NAMALWA (cell line): Measurements from ENCODE around the gene BUD23.
"Not testable (repeated sequence)": the region's sequence is repeated elsewhere in the genome, so short reads cannot be mapped to it uniquely, and the experiment has no call there.

Experiments
- DNase-seq: peaks from one replicate; pipeline ENCODE4 v3.0.0-alpha.2; 2015; ENCODE audit warnings: low spot score

BUD23 gene

DNA sequence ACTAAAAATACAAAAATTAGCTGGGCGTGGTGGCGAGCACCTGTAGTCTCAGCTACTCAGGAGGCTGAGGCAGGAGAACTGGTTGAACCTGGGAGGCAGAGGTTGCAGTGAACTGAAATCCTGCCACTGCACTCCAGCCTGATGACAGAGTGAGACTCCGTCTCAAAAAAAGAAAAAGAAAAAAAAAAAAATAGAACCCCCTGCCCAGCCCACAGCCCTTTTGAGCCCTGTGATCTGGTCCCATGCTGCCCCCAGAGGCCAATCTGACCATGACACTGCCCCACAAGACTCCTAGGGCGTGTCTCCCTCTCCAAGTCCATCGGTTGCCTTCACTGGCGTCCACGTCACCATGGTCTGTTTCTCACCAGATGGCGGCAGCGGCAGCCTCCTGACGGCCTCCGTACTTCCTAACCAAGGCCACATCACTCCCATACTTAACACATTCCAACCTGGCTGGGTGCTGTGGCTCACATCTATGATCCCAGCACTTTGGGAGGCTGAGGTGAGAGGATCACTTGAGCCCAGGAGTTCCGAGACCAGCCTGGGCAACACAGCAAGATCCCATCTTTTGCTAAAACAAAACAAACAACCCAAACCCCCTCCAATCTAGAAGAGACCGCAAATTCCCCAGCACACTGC, 18.1 kb downstream of the BUD23 start:
- peak; percentile 70 for DNase-seq

DNA sequence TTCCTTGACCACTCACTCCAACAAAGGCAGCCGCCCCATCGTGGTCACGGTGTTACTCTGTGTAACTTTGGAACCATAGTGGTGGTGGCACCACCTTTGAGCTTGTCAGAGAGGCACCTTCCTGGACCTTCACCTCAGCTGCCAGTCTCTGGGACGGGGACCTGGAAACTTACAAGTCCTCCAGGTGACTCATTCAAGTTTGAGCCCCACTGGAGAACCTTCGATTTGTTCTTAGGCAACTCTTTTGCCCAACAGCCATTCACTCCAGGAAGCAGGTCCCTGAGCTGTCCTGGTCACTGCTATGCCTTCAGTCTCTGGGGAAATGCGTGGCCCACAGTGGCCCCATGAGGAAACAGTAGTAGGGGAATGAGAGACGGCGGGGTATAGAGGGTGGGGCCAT, 18.8 kb downstream of the BUD23 start:
- no peak for DNase-seq

DNA sequence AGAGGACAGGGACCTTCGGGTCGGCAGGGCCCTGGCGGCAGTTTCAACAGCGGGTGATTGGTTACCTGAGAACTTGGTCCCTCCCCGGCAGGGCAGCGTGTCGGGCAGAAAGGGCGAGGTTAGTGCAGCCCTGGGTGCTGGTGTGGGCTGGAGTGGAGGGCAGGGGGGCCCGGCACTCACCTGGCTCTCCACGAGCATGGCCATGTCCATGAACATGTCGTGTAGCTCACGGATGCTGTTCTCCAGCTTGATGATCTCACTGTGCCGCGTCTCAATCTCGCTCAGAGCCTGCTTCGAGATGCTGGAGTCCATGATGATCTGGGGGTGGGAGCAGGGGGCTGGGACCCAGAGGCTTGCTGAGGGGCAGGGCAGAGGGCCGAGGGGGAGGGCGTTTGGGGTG, 19.3 kb downstream of the BUD23 start:
- DNase-seq: no peak

DNA sequence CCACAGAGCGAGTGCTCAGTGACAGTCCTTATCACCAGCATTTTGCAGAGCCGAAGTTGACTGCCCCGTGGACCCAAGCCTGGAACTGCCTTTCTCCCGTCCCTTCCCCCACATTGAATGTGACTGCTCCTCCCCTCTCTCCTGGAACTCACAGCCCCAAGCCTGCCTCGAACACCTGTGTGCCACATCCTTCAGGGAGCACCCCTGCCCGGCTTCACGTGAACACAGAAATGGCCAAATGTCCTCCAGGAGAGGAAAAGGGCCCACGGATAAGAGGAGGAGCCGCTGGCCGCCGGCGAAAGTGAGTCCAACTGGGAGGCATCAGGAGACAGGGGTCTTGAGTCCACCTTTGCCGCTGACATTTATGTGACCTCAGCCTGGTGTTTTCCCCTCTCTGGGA, 19.8 kb downstream of the BUD23 start:
- DNase-seq: no peak

DNA sequence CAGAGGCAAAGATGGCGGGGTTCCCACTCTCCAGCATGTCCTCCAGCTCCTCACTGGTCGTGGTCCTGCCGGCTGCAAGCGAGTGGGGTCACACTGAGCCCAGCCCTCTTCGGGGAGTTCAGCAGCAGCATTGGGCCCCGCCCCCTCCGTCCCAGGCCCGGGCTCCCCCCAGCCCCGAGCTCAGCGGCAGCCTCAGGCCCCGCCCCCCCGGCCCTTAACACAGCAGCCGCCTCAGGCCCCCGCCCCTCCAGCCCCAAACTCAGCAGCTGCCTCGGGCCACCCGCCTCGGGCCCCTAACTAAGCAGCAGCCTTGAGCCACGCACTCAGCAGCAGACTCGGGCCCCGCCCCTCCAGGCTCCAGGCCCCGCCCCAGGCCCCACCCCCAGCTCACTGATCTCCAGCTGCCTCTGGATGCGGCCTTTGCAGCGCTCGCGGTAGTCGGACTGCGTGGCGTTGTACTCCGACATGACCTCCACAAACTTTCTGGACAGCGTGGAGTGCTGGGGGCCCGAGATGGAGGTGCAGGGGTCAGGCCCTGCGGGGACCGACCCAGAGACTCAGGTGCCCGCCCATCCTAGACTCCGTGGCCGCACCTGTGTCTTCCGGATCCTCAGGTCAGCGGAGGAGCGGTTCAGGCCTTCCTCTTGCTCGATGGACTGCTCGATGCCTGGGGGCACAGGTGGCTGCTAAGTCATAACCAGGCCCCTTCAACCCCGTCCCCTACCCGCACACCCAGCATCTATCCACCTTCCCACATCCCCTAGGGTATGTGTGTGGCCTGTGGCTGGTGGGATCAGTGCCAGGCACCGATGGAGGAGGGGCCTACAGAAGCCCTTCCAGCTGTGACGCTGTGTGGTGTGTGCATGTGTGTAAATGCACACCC, 20.6 kb downstream of the BUD23 start:
- DNase-seq: peak; percentile 67

DNA sequence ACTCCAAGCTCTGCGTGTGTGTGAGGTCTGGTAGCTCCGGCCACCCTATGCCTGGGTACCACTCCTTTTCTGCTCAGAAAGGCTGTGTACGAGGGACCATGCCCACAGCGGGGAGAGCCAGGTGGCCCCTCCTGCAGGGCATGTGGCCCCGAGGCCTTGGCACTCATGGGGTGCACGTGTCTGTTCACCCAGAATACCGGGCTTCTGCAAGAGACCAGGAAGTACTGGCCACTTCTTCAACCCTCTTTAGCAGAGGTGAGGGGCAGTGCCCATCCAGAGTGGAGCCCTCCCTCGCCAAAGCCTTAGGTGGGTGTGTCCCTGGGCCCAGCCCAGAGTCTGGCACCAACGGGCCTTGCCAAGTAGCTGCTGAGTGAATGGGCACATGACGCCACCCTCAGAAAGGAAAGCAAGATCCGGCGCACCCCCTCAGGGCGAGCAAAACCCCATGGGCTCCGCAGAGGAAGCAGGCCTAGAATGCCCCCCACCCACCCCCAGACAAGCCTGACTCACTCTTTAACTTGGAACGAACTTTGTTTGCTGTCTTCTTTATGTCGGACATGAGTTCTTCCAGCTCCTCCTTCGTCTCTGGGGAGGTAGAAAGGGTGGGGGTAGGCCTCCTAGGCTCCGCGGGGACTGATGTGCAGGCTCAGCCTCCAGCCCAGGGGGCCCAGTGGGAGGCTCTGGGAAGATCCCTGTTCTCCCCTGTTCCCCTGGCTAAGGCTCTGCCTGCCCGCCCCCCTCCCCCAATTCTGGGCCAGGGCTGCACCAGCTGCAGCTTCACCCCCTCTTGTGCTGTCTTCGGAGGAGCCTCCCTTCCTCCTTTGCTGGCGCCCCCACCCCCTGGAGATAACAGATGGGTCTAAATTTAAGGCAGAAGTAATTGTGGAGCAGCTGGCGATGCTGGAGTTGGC, 21.5 kb downstream of the BUD23 start:
- DNase-seq: no peak

DNA sequence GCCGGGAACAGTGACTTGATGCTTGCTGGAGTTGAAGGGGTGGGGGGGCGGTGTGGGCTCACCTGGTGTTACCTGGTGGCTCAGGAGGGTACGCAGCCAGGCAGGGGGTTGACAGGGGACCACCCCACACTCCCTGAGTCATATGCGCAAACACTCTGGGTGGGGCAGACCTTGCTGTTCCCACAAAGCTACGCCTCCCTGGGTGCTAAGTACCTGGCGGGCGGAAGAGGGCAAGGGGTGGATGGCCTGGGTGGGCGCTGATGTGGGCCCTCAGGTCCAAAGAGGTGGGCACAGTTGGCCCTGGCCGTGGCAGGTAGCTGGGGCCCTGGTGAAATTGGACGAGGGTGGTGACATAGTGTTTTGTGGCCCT, 22.1 kb downstream of the BUD23 start:
- DNase-seq: no peak

DNA sequence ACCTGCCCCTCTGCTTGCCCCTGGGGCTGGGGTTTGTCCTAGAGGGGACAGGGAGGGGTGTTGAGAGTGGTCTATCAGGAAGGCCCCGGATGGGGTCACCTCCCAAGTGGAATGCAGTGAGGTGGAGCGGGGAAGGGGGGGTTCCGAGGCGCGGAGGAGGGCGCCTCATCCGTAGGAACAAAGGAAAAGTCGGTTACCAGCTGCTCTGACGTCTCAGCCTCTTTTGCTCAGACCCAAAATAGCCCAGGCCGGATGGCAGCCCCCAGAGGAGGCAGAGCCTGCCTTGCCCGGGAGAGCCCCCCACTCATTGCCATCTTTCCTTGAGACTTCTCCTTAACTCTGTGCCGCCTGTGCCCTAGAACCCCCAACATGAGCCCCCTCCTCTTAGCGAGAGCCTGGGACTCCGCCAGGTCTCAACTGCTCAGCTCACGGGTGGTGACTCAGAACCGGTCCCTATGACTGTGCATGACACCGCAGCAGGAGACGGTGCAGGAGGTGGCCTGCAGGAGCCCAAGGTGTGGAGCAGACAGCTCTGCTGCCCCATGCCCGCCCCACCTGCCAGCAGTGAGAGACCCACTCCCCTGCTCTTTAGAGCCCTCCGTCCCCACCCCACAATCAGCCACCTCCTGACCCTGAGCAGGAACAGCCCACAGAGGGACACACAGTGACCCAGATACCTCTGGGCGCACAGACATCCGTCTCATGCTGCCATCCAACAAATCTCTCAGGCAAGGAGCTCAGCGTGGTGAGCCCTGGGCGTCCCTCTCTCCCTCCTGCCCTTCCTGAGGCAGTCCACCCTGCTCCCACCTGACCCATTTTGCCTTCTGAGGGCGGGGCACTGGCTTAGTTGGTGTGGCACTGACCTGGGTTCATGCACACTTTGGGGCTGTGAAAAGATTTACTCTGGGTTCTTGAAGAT, 23.0 kb downstream of the BUD23 start:
- DNase-seq: no peak

DNA sequence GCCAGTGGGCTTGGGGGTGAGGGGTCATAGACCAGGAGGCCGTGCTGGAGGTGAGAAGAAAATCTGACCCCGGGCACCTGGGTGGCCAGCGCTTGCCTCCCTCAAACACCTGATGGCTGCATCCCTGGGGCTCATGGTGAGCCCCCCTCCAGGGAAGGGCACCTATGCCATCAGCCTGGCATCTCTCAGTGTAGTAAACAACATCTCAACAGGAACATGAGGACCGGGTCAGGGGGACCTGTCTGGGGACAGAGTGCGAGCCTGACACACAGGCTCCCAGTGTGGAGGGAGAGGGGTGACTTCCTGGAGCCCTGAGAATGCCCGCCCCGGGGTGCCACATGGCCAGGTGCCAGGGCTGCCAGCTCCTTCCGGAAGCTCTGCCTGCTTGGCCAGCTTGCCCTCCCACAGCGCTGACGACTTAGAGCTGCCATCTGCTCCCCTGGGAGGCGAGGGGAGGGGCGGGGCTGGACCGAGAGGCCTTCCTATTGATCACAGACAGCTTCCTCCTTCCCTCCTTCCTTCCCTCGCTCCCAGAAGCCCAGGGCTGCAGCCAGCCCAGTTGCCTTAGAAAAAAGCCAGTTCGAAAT, 23.7 kb downstream of the BUD23 start:
- DNase-seq: no peak

DNA sequence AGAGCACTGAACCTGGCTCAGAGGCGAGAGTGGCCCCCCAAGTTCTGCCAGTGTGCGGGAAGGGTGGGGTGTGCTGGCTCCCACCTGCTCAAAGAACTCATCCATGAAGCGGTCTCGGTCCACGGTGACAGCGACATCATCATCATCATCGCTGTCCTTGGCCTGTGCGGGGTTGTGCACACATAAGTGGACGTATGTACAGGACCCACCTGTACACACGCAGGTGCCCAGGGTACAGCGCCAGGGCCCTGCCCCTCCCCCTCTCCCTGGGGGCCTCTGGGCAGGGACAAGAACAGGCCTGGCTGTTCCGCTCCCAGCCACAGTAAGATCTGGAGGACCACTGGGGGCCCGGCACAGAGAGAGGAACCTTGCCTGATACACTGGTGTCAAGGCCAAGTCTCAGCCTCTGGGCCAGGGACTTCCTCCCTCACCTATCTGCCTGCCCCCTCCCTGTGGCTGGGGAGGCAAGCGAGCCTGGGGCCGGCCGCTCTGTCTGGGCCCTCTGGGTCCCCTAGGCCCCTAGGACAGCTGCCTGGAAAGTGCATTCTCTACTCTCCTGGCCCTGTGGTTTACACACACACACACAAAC, 25.7 kb downstream of the BUD23 start:
- DNase-seq: no peak

DNA sequence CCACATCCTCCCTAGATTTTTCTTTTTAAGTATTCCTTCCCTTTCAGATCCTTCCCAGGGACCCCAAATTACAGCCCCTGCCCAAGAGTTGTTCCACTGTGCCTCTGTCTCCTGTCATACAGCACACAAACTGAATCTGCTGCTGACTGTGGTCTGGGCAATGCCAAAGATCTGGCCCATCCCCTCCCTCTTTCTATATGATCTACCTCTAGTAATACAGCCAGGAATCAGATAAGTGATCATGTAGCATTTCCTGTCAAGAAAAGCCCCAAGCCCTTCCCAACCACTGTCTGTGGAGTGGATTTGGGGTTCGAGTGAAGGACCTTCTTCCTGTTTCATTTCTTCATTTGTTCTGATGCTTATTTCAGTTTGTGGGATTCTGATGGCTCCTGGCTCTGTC, 29.4 kb downstream of the BUD23 start:
- DNase-seq: no peak

DNA sequence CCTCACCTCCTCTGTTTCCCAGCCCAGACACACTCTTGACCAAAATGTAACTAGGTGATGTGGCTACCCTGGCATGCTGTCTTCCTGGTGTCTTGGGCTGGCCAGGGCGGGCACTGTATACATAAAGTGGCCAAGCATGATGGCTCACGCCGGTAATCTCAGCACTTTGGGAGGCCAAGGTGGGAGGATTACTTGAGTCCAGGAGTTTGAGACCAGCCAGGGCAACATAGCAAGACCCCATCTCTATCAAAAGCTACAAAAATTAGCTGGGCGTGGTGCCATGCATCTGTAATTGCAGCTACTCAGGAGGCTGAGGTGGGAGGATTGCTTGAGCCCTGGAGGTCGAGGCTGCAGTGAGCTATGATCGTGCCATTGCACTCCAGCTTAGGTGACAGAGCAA, 29.9 kb downstream of the BUD23 start:
- DNase-seq: not testable (repeated sequence)

DNA sequence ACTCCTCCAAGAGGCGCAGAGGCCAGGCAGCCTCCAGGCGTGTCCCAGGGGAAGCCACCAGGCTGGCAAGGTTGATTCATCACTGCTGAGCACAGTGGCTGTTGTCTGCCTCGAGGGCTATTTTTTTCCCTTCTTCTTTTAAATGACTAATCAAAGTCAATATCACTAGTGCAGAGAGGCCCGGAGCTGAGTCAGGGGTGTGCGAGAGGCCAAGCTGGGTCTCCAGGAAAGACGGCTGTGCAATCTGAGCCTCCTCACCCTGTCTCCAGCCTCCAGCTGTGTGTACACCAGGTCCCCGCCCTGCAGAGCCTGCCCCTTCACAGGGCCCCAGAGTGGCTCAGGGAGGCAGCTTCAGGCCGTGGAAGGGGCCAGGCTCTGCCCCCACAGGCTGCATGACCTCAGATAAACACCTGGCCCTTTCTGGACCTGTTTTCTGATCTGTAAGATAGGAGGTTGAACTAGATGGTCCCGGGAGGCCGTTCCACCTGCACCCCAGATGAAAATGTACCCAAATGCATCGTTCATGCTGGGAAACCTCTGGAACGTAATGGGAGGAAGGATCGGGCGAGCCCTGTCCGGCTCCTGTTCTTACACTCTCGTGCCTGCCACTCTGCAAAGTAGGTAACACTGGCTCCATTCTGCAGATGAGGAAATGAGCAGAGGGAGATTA, 32.4 kb downstream of the BUD23 start:
- peak; percentile 80 for DNase-seq

DNA sequence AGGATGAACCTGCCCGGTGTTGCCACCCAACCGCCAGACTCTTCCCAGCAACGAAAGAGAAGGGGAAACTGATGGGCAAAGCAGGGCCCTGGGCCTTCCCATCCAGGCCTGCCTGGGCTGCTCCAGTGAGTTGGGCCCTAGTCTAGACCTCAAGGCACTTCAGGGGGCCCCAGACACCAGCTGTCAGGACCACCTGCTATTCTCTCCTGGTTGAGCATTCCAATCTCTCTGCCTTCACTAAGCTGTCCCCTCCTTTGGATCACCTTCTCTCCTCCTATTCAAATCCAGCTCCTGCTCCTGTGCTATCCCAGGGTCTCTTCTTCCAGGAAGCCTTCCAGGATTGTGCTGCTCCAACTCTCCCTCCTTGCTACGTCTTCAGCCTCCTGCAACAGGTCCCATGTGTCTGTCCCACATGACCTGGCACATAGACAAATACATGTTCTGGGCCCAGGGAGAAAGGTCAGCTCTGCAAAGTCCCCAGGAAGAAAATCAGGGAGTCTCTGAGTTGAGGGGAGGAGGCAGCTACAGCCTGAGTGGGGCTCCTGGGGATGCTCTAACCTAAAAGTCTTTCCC, 33.0 kb downstream of the BUD23 start:
- DNase-seq: no peak

DNA sequence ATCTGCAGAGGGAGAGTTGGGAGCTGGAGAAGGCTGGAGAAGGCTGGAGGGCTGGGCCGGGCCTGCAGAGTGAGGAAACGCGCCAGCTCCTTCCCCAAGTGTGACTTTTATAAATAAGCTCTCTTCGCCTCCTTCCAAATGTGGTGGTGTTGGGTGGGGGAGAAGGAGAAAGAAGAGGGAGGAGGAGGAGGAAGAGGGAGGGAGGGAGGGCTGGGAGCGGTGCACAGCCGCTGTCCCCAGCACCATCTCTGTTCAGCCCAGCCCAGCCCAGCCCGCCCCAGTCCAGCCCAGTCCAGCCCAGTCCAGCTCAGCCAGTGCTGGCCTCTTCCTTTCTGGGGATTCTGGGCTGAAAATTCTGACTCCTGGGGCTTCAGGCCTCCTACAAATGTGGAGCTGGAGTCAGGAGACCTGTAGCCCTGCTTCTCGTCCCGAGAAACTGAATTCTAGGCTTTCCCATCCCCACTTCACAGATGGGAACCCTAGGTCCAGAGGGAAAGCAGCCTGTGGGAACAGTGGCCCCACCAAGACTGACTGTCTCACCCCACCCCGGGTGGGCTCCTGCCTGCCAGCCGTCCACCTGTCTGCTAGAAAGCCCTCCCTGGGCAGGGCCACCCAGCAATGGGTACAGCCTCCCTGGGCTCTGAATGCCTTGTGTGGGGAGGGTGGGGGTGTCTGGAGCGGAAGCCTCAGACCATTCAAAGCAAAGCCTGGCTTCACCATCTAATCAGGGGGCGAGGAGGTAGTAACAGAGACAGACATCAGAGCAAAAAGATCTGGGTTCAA, 33.8 kb downstream of the BUD23 start:
- no peak for DNase-seq

DNA sequence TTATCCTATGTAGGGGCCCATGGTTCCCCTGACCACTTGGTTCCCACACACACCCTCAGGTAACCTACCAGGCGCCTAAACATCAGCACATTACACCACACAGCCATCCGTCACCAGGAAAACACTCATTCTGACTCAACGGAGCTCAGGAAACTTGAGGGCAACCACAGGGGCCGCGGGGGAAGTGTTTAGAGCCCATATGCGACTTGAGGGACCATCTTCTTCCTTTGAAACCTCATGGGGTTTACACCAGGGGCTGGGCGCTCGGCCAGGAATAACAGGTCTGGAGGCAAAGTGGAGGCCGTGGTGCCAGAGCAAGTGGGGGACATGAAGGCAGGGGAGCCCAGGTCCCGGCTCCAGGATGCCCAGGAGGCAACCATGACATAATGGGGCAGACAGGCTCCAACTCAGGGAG, 34.6 kb downstream of the BUD23 start:
- DNase-seq: peak; percentile 60

DNA sequence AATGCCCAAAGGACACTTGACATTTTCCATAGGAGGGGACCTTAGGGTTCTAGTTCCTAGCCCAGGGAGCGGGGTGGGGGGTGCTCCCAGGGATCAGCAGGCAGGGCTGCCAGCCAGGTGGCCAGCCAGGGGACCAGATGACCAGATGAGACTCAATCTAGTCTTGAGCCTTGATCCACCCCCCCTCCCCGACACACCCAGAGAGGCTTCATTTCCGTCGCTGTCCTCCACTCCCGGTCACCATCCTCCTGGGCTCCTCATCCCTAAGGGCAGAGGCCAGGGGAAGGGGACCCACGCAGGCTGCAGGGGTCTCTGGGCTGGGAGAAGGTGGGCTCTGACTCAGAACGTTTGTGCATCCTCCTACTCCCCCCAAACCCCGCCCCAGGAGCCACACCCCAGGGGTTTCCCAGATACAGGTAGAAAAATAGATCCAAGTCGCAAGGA, 35.1 kb downstream of the BUD23 start:
- no peak for DNase-seq

DNA sequence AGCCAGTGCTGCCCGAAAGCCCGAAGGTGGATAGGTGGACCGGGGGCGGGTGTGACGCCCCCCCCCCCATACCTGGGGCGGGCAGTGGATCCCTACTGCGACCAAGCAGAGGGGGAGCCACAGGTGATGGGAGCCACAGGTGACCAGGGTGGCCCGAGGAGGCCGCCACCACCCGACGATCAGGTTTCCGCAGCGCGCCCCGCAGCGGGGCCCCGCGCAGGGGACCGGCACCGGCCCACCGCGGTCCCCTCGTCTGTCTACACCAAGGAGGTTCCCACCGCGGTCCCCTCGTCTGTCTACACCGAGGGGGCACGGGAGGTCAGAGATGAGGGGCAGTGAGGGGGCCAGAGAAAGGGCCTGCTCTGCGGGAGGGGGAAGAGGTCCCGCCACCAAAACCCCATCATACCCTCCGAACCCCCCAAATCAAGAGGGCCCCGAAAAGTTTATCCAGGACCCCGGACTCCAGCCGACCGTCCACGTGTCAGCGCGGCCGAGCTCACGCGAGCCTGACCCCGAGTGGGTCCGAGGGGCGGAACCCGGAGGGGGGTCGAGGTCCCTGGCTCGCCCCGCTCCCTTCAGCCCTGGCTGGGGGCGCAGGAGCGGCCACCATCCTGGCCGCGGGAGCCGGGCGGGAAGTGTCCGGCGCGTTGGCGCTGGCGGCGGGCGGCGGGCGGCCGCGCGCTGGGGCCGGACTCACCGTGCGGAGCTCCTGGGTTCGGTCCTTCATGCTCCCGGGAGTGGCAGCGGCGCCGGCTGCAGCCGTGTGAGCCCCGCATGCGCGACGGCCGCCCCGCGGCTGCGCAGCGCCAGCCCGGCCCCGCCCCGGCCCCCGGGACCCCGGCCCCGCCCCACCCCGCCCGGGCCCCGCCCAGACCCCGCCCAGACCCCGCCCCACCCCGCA, 35.8 kb downstream of the BUD23 start, which contains the start of gene STX1A:
Gene STX1A, minus strand, starts transcription at position 765 of the 901 bp plus-strand sequence. Its CDS starts 38 bp downstream, at position 727.
- DNase-seq: peak; percentile 84
